GM21786 (cell line): ENCODE results near the gene TPCN2.
"Not testable (repeated sequence)": the region's sequence is repeated elsewhere in the genome, so short reads cannot be mapped to it uniquely, and the experiment has no call there.

Experiments
- ATAC-seq: cut with Tn5 transposase; IDR thresholded peaks from one replicate; pipeline ENCODE4 v1.9.1; 2021; ENCODE audit not compliant: unreplicated experiment

Gene TPCN2

GRCh38 chr11:69123593-69124545 is 75.1 kb downstream of the TPCN2 start:
- ATAC-seq: no peak

GRCh38 chr11:69125861-69126260 is 77.1 kb downstream of the TPCN2 start:
- no peak for ATAC-seq

- ATAC-seq: no peak
These were observed 77.6 kb downstream of the TPCN2 start for GRCh38 chr11:69126286-69126685.

GRCh38 chr11:69127081-69127850 is 78.5 kb downstream of the TPCN2 start:
- no peak for ATAC-seq

- no peak for ATAC-seq
These were observed 79.2 kb downstream of the TPCN2 start for GRCh38 chr11:69127884-69128283.

- ATAC-seq: no peak
These were observed 80.3 kb downstream of the TPCN2 start for GRCh38 chr11:69129053-69129452.

- no peak for ATAC-seq
These were observed 80.9 kb downstream of the TPCN2 start for GRCh38 chr11:69129647-69130046.

GRCh38 chr11:69130654-69131053 is 81.9 kb downstream of the TPCN2 start:
- ATAC-seq: no peak

- no peak for ATAC-seq
These were observed 82.4 kb downstream of the TPCN2 start for GRCh38 chr11:69131121-69131566.

- no peak for ATAC-seq
These were observed 83.0 kb downstream of the TPCN2 start for GRCh38 chr11:69131644-69132300.

GRCh38 chr11:69132301-69132670 is 83.6 kb downstream of the TPCN2 start:
- no peak for ATAC-seq

- no peak for ATAC-seq
These were observed 84.5 kb downstream of the TPCN2 start for GRCh38 chr11:69133251-69133650.

GRCh38 chr11:69134182-69134581 is 85.5 kb downstream of the TPCN2 start:
- not testable (repeated sequence) for ATAC-seq

GRCh38 chr11:69134957-69135356 is 86.2 kb downstream of the TPCN2 start:
- no peak for ATAC-seq

GRCh38 chr11:69135420-69136363 is 87.0 kb downstream of the TPCN2 start:
- ATAC-seq: no peak

GRCh38 chr11:69136471-69136870 is 87.7 kb downstream of the TPCN2 start:
- no peak for ATAC-seq

- no peak for ATAC-seq
These were observed 88.6 kb downstream of the TPCN2 start for GRCh38 chr11:69137151-69137844.

- no peak for ATAC-seq
These were observed 89.5 kb downstream of the TPCN2 start for GRCh38 chr11:69138265-69138664.

- not testable (repeated sequence) for ATAC-seq
These were observed 91.4 kb downstream of the TPCN2 start for GRCh38 chr11:69140161-69140560.

GRCh38 chr11:69140635-69141034 is 91.9 kb downstream of the TPCN2 start:
- ATAC-seq: no peak
